Lung (tissue), 12 donors: ENCODE results near the gene SLC29A3. TPM values are rescaled to one million over a fixed set of nuclear protein-coding genes. Genes with fewer than 3 reads are reported as not detected.

Experiments
- ATAC-seq: fragments of 200-7000 bp; cut with Tn5 transposase; one replicate; pipeline ENCODE4 v1.9.1; 2020; ENCODE audit warnings: moderate number of reproducible peaks; ENCODE audit not compliant: insufficient read depth, low FRiP score
- DNase-seq, 3 donors: peaks; one replicate each; pipeline ENCODE4 v3.0.0-alpha.2; 2013 to 2017
- H3K27ac ChIP-seq, 2 donors: one replicate each; pipeline ENCODE4 v1.5.1; 2013; ENCODE audit warnings: mild to moderate bottlenecking in 2 of 2, moderate library complexity in 2 of 2, control low read depth in 1 of 2, inconsistent platforms in 1 of 2, low read depth in 1 of 2, low read length in 1 of 2
- H3K27me3 ChIP-seq, 3 donors: one replicate each; pipeline ENCODE4 v1.5.1; 2013; ENCODE audit warnings: low read length in 2 of 3; ENCODE audit not compliant: control insufficient read depth in 3 of 3, insufficient read depth in 3 of 3
- H3K36me3 ChIP-seq, 4 donors: one replicate each; pipeline ENCODE4 v1.5.1; 2013; ENCODE audit warnings: low read length in 4 of 4, mild to moderate bottlenecking in 1 of 4, moderate library complexity in 1 of 4; ENCODE audit not compliant: control insufficient read depth in 4 of 4, insufficient read depth in 4 of 4
- H3K4me1 ChIP-seq, 5 donors: one replicate each; pipeline ENCODE4 v1.5.1; 2013; ENCODE audit warnings: low read length in 5 of 5, mild to moderate bottlenecking in 2 of 5, moderate library complexity in 1 of 5; ENCODE audit not compliant: control insufficient read depth in 5 of 5, insufficient read depth in 5 of 5
- H3K4me3 ChIP-seq: one replicate; pipeline ENCODE4 v1.5.1; 2013; ENCODE audit warnings: mild to moderate bottlenecking, control low read depth, moderate library complexity
- H3K9ac ChIP-seq, 2 donors: one replicate each; pipeline ENCODE4 v1.5.1; 2013; ENCODE audit warnings: low read length in 2 of 2, control low read depth in 1 of 2; ENCODE audit not compliant: insufficient read depth in 1 of 2
- H3K9me3 ChIP-seq, 4 donors: one replicate each; pipeline ENCODE4 v1.5.1; 2013; ENCODE audit warnings: low read length in 3 of 4, mild to moderate bottlenecking in 1 of 4, moderate library complexity in 1 of 4; ENCODE audit not compliant: control insufficient read depth in 4 of 4, insufficient read depth in 3 of 4
- CTCF ChIP-seq: IDR thresholded peaks from 2 replicates; pipeline ENCODE4 v1.5.1; 2012; ENCODE audit warnings: mild to moderate bottlenecking; ENCODE audit errors: control extremely low read depth, extremely low read depth
- WGBS, 2 donors: extraction: QIAGEN DNeasy Blood & Tissue Kit; methylation state at CpG; one replicate each; pipeline ENCODE4 v1.1.7; 2013; 5-methylcytosine and 5-hydroxymethylcytosine counted together
- polyA plus RNA-seq, 2 donors: library from polyadenylated mRNA; stranded (reverse); fragments of 200-250 nt; gene quantifications; one replicate each; pipeline ENCODE4 v1.2.1, GENCODE V29; 2013
- total RNA-seq, 2 donors: library from RNA; depleted of rRNA in 1 of 2; stranded (reverse); fragments of >200 nt in 1 of 2; gene quantifications; one replicate each; pipeline ENCODE4 v1.2.1, GENCODE V29; 2014 to 2021
- donor health status: control.
- donor health status: control.
- donor health status: Bipolar disorder and iron deficiency.
- donor health status: healthy.
- donor health status: DM: yes; HTN: yes; CAD: no.

The SLC29A3 gene
- total and polyA plus RNA-seq, 4 donors: 4.9 to 9.6 (median 5.4) TPM

- no peak for TF ChIP-seq CTCF
- Histone ChIP-seq H3K9ac (no peak overlapping the region), H3K9me3 (no peaks in the 10 kb centered on the region), H3K4me3 (no peak overlapping the region), H3K27ac (no peak overlapping the region), H3K27me3 (no peaks in the 10 kb centered on the region), H3K4me1 (peaks cover 0 to 32% (median 0%) of the 10 kb centered on the region in 5 donors), H3K36me3 (no peaks in the 10 kb centered on the region)
- DNase-seq (no peak), ATAC-seq (no peak)
- 64 to 86% methylated on average over 3 of the region's 3 CpGs for WGBS, 2 donors
Measured at GRCh38 chr10:71308985-71309384, 10.1 kb upstream of the SLC29A3 start.

- ATAC-seq: no peak
- Histone ChIP-seq H3K27me3 (no peaks in the 10 kb centered on the region), H3K4me1 (peaks cover 0 to 38% (median 3%) of the 10 kb centered on the region in 5 donors), H3K36me3 (no peaks in the 10 kb centered on the region), H3K4me3 (no peak overlapping the region), H3K9me3 (no peaks in the 10 kb centered on the region), H3K27ac (no peak overlapping the region), H3K9ac (no peak overlapping the region)
- no peak for DNase-seq
- 54 to 79% methylated on average over 3 of the region's 3 CpGs for WGBS, 2 donors
- no peak for TF ChIP-seq CTCF
Measured at GRCh38 chr10:71309919-71310318, 9.1 kb upstream of the SLC29A3 start.

- Histone ChIP-seq H3K9me3 (no peaks in the 10 kb centered on the region), H3K4me3 (no peak overlapping the region), H3K9ac (no peak overlapping the region), H3K36me3 (no peaks in the 10 kb centered on the region), H3K27me3 (no peaks in the 10 kb centered on the region), H3K27ac (no peak overlapping the region), H3K4me1 (peaks cover 0 to 47% (median 3%) of the 10 kb centered on the region in 5 donors)
- no peak for ATAC-seq
- no peak for DNase-seq
- TF ChIP-seq CTCF: no peak
- 93 to 100% methylated on average over 1 of the region's 1 CpG for WGBS, 2 donors
Measured at GRCh38 chr10:71312220-71312619, 6.8 kb upstream of the SLC29A3 start.
